GM12878 (cell line): ENCODE measurements around the gene MMD2.

ENCODE experiments used
- POLR2A ChIP-seq: IDR thresholded peaks from 2 replicates; pipeline ENCODE4 v1.6.1; 2011; ENCODE audit warnings: low read depth, mild to moderate bottlenecking, low read length
- POLR2AphosphoS5 ChIP-seq: IDR thresholded peaks from 2 replicates; pipeline ENCODE4 v1.6.1; 2011; ENCODE audit warnings: mild to moderate bottlenecking, low read length, inconsistent platforms
- PRDM15 ChIP-seq: fragments of 450-650 bp; formaldehyde crosslinking; IDR thresholded peaks from 2 replicates; pipeline ENCODE4 v1.4.0; 2020; ENCODE audit warnings: mild to moderate bottlenecking, moderate library complexity
- ZNF217 ChIP-seq: fragments of 450-650 bp; IDR thresholded peaks from 2 replicates; pipeline ENCODE4 v1.6.1; 2017; ENCODE audit warnings: antibody characterized with exemption, mild to moderate bottlenecking

- TF ChIP-seq PRDM15 (no peak), POLR2A (no peak), ZNF217 (no peak), POLR2AphosphoS5 (no peak)
Measured at GRCh38 chr7:4960363-4960762, 1.4 kb upstream of the MMD2 start.
